Fibroblast of mammary gland (primary cell): Measurements from ENCODE around the gene EDAR.

ENCODE experiments used
- DNase-seq: peaks from one replicate; pipeline ENCODE4 v3.0.0-alpha.2; 2010; ENCODE audit warnings: low read depth
- H3K4me3 ChIP-seq: 2 replicates; pipeline ENCODE4 v1.5.1; 2011; ENCODE audit warnings: low read depth, mild to moderate bottlenecking, low read length, moderate library complexity; ENCODE audit not compliant: control insufficient read depth
- CTCF ChIP-seq: conservative IDR thresholded peaks from 2 replicates; pipeline ENCODE4 v1.5.1; 2011; ENCODE audit warnings: low read depth, low read length, inconsistent platforms; ENCODE audit not compliant: control insufficient read depth, insufficient read depth

Gene EDAR

GRCh38 chr2:108847000-108847399 is 142.0 kb downstream of the EDAR start:
- no peak for TF ChIP-seq CTCF
- H3K4me3 ChIP-seq = no peak overlapping the region
- no peak for DNase-seq

GRCh38 chr2:108845923-108846322 is 143.1 kb downstream of the EDAR start:
- DNase-seq = no peak
- no peak overlapping the region for H3K4me3 ChIP-seq
- no peak for TF ChIP-seq CTCF
